GM12801 (cell line): Measurements from ENCODE around the gene ZSCAN20.

Source experiments
- CTCF ChIP-seq: IDR thresholded peaks from one replicate; pipeline ENCODE4 v1.5.1; 2011; ENCODE audit warnings: control low read depth; ENCODE audit not compliant: insufficient read length; ENCODE audit errors: extremely low read depth

ZSCAN20 gene

GRCh38 chr1:33512226-33513011, 40.0 kb downstream of the ZSCAN20 start:
- no peak for TF ChIP-seq CTCF

DNA sequence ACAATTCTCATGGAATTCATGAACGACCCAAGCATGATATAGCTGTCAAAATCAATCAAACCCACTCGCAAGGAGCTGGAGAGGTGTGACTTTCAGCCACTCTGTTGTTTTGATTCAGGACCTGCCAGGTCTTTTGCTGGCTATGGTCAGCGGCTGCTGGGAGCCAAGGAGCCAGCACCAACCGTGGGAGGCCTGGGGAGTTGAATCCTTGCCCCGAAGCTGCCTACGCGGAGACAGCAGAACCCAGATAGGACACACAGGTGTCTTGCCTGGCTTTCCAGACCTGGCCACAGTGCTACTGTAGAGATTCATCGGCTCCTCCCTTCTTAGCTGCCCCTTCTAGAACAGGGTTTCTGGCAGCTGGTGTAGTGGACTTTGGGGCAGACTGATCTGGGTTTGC, 42.7 kb downstream of the ZSCAN20 start:
- TF ChIP-seq CTCF: no peak

DNA sequence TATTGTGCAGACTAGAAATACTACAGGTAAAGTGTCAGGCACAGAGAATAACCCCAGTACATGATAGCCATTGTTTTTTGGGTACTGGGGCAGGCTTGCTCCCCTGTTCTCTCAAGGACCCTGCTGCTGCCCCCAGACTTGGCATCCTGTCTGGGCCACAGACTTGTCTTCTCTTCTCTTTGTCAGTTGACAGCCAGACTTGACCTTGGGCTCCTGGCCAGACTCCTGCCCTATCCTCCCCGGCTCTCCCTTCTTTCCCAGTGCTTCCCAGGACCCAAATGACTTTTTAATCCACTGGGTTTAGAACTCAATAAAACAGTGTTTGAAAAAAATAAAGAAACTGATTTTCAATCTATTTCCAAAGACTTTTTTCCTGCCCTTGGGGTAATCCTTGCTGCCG, 43.2 kb downstream of the ZSCAN20 start:
- no peak for TF ChIP-seq CTCF

DNA sequence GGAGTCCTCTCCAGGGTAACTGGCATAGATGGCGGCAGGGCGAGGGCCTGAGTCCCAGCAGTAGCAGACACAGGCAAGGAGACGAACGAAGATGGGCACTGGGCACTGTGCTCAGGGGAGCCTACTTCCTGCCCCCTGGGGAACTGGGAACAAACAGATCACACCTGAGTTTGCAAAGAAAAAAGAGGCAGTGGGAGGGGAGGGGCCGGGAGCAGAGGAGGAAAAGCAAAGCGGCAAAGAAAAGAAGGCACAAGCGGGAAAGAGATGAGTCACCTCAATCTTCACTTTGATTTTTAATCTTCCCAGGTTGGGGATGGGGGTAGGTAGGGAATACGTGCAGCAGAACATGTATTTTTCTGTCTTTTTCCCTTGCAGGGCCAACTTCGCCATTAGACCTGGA, 44.0 kb downstream of the ZSCAN20 start:
- TF ChIP-seq CTCF: no peak

DNA sequence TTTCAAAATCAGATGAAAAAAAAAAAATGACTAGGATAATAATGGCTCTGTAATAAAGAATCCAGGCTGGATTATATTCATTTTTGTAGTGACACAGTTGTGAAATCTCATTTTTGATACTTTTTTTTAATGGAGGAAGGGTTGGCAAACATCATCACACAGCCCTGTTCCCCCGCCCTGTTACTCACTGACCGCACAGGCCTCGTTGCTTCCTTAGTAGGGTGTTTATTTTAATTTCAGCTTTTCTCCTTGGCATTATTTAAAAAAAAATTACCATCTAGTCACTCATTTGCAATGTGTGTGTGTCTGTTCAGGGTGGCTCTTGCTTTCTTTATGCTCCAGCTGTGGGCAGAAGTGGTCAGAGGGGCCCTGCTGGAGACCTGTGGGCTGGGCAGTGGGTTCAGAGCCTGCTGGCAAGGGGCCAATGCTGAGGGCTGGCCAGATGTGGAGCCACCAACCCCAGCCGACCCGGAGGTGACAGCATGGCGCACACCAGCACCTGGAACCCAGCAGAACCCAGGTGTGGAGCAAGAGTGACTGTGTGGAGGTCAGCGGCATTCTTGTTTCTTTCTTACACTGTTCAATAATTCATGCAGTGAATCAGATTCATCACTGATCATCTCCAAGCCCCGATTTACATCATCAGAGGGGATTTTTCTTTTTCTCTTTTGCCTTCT, 44.6 kb downstream of the ZSCAN20 start:
- TF ChIP-seq CTCF: no peak

- TF ChIP-seq CTCF: no peak
Observed at GRCh38 chr1:33517596-33518250, 45.3 kb downstream of the ZSCAN20 start.

- no peak for TF ChIP-seq CTCF
Observed at GRCh38 chr1:33519240-33519884, 46.9 kb downstream of the ZSCAN20 start.
